ENCODE results near the gene DGCR8.

GRCh38 chr22:20089977-20090729 is 10.1 kb downstream of the DGCR8 start:
- TF ChIP-seq CTCF (IDR thresholded peaks at IDR 0.05) (no peak), ZFX (IDR thresholded peaks at IDR 0.05; ENCODE audit: borderline replicate concordance) (no peak)
